WERI-Rb-1 (cell line): ENCODE data around the gene ACTRT3.

Source experiments
- DNase-seq: peaks from one replicate; pipeline ENCODE4 v3.0.0-alpha.2; 2020
- H3K27ac ChIP-seq: fragments of 250-450 bp; sonication (Bioruptor Pico); 2 replicates; pipeline ENCODE4 v1.5.1; 2020; ENCODE audit warnings: mild to moderate bottlenecking, moderate library complexity
- H3K27me3 ChIP-seq: fragments of 250-450 bp; sonication (Bioruptor Pico); 2 replicates; pipeline ENCODE4 v1.5.1; 2021; ENCODE audit warnings: mild to moderate bottlenecking, low read depth, moderate library complexity; ENCODE audit not compliant: insufficient read depth, severe bottlenecking
- H3K36me3 ChIP-seq: fragments of 250-450 bp; sonication (Bioruptor Pico); 2 replicates; pipeline ENCODE4 v1.5.1; 2020; ENCODE audit warnings: mild to moderate bottlenecking, moderate library complexity
- H3K4me3 ChIP-seq: 2 replicates; pipeline ENCODE4 v1.5.1; 2011; ENCODE audit warnings: low read depth, mild to moderate bottlenecking, control low read depth, low read length
- H3K9me3 ChIP-seq: fragments of 250-450 bp; sonication (Bioruptor Pico); 2 replicates; pipeline ENCODE4 v1.5.1; 2021; ENCODE audit warnings: mild to moderate bottlenecking, moderate library complexity; ENCODE audit not compliant: severe bottlenecking
- TF ChIP-seq, protein P1 (sequence below): IDR thresholded peaks from 2 replicates; pipeline ENCODE4 v1.5.1; 2011; ENCODE audit warnings: low read depth, mild to moderate bottlenecking, control low read depth, inconsistent platforms, low read length

The ACTRT3 gene

GRCh38 chr3:169780742-169781141 is 11.4 kb upstream of the ACTRT3 start:
- TF ChIP-seq, protein P1, sequence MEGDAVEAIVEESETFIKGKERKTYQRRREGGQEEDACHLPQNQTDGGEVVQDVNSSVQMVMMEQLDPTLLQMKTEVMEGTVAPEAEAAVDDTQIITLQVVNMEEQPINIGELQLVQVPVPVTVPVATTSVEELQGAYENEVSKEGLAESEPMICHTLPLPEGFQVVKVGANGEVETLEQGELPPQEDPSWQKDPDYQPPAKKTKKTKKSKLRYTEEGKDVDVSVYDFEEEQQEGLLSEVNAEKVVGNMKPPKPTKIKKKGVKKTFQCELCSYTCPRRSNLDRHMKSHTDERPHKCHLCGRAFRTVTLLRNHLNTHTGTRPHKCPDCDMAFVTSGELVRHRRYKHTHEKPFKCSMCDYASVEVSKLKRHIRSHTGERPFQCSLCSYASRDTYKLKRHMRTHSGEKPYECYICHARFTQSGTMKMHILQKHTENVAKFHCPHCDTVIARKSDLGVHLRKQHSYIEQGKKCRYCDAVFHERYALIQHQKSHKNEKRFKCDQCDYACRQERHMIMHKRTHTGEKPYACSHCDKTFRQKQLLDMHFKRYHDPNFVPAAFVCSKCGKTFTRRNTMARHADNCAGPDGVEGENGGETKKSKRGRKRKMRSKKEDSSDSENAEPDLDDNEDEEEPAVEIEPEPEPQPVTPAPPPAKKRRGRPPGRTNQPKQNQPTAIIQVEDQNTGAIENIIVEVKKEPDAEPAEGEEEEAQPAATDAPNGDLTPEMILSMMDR = no peak
- H3K9me3 ChIP-seq = no peaks in the 10 kb centered on the region
- no peaks in the 10 kb centered on the region for H3K27me3 ChIP-seq
- no peak overlapping the region for H3K27ac ChIP-seq
- DNase-seq = no peak
- H3K4me3 ChIP-seq = no peak overlapping the region
- peaks cover 71% of the 10 kb centered on the region for H3K36me3 ChIP-seq

DNA sequence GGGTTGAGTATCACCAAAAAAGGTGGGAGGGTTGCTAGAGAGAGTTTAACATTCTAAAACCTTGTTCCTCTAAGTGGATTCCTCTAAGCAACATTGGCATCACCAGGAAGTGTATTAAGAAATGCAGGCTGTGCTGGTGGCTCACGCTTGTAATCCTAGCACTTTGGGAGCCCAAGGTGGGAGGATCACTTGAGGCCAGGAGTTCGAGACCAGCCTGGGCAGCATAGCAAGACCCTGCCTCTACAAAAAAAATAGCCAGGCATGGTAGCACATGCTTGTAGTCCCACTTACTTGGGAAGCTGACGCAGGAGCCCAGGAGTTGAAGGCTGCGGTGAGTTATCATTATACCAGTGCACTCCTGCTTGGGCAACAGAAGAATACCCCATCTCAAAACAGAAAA is 8.5 kb upstream of the ACTRT3 start:
- Histone ChIP-seq H3K27me3 (no peaks in the 10 kb centered on the region), H3K9me3 (no peaks in the 10 kb centered on the region), H3K4me3 (no peak overlapping the region), H3K27ac (no peak overlapping the region), H3K36me3 (peaks cover 70% of the 10 kb centered on the region)
- no peak for DNase-seq
- TF ChIP-seq, protein P1 = no peak

- TF ChIP-seq, protein P1 = no peak
- DNase-seq = no peak
- H3K27ac ChIP-seq = peak overlapping the region; percentile 99; the same call in 1 of the 2 replicates
- peaks cover 3% of the 10 kb centered on the region for H3K9me3 ChIP-seq
- H3K27me3 ChIP-seq = no peaks in the 10 kb centered on the region
- H3K36me3 ChIP-seq = peaks cover 39% of the 10 kb centered on the region
- H3K4me3 ChIP-seq = peak overlapping the region; percentile 100
Observed at GRCh38 chr3:169774186-169774585, 4.8 kb upstream of the ACTRT3 start.

DNA sequence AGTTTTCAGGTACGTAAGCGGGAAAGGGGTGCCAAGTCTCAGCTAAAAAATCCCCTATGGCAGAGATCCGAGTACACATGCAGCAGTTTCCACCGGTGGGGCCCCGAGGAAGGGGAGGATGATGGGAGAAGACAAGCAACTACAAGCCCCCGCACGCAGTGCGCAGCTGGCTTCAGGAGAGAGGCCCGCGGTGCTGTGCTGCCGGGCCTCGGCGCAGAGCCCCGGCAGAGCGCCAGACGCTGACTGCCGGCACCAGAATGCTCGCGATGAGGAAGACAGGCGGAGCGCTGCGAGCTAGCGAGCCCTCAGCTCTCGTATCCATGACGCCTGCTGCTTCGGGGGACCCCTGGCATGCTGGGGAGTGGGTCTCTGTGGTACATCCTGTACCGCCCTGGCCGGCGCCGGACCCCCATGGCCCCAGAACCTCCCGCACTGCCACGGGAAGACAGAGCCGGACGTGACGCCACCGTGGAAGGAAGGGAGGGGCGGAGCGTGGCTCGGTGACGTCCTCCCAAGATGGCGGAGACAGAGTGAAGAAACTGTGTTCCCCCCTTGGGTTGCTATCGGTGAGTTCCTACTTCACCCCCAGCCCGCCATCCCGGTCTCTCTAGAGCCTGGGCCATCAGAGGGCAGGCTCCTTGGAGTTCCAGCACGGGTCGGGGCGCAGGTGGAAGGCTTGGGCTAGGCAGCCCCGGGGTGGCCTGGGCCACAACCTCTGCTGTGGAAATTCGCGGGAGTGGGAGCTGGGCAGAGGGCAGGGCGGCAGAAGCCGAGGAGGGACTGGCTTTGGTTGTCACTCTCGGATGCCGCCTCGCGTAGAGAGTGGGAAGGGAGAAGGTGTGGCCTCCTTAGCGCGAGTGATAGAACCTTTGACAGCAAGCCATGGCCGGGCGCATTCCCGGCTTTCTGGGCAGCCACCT is 3.8 kb upstream of the ACTRT3 start, which contains the start of gene MYNN:
TSS of gene MYNN (plus strand) at position 500 of the 920 bp plus-strand sequence. CDS start 900 bp downstream, outside the sequence.
- peak within 1 kb of the TSS; percentile 100 for H3K4me3 ChIP-seq
- TF ChIP-seq, protein P1 = peak; percentile 48
- H3K36me3 ChIP-seq = peaks cover 31% of the 10 kb centered on the region
- DNase-seq = peak; percentile 92
- peaks cover 3% of the 10 kb centered on the region for H3K9me3 ChIP-seq
- no peaks in the 10 kb centered on the region for H3K27me3 ChIP-seq
- H3K27ac ChIP-seq = peak within 1 kb of the TSS; percentile 99

DNA sequence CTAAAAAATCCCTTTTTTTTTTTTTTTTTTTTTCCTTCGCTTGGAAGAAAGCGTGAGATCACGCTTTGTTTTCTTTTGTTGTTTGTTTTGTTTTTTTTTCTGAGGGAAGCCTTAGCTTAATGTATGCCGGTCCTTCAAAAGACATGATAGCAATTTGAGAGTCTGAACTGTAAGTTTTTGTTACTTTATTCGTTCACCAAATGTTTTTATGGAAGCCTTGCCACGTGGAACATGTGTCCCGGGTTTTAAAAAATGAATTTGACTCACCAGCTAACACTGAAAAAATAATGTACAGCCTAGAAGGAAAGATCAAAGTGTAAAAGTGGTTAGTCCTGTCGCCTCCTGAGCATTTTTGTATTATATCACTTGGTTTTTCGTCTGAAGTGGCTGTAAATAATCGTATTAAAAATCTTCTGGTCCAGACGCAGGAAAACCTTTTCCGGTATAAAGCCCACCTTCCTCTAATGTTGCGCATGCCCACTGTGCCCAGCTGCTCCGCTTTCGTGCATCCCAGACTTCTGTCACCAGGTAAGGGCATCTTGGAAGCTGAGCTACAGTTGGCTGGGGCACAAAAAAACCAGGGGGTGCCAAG is 3.0 kb upstream of the ACTRT3 start:
- peak overlapping the region; percentile 99 for H3K27ac ChIP-seq
- no peaks in the 10 kb centered on the region for H3K27me3 ChIP-seq
- H3K36me3 ChIP-seq = peaks cover 26% of the 10 kb centered on the region
- TF ChIP-seq, protein P1 = no peak
- H3K4me3 ChIP-seq = peak overlapping the region; percentile 100
- DNase-seq = peak; percentile 77
- peaks cover 3% of the 10 kb centered on the region for H3K9me3 ChIP-seq
